Activated naive CD4-positive, alpha-beta T cell treated with anti-CD3 and anti-CD28 coated beads for 36 hours (primary cell): ENCODE data around the gene SCYL3. TPM values are rescaled to one million over a fixed set of nuclear protein-coding genes. Genes with fewer than 3 reads are reported as not detected.

Experiments used
- CTCF ChIA-PET: fragments of 350-600 bp; sonication (Branson Sonifier 250); formaldehyde crosslinking; loops from one replicate; lab custom pipeline; 2021; ENCODE audit warnings: antibody characterized with exemption; lab: Charles Lee
- DNase-seq: peaks from one replicate; pipeline ENCODE4 v3.0.0-alpha.2; 2020
- H3K27ac Mint-ChIP-seq: one replicate; pipeline ENCODE4 v1.8.0; 2021; ENCODE audit warnings: mild to moderate bottlenecking, mixed read lengths
- H3K27me3 Mint-ChIP-seq: one replicate; pipeline ENCODE4 v1.8.0; 2021; ENCODE audit warnings: low read depth, mixed read lengths
- H3K36me3 Mint-ChIP-seq: one replicate; pipeline ENCODE4 v1.8.0; 2021; ENCODE audit warnings: low read depth, mixed read lengths
- H3K4me1 Mint-ChIP-seq: one replicate; pipeline ENCODE4 v1.8.0; 2021; ENCODE audit warnings: low read depth, mixed read lengths
- H3K4me3 Mint-ChIP-seq: one replicate; pipeline ENCODE4 v1.8.0; 2021; ENCODE audit warnings: mild to moderate bottlenecking, moderate library complexity, mixed read lengths
- H3K9me3 Mint-ChIP-seq: one replicate; pipeline ENCODE4 v1.8.0; 2021; ENCODE audit warnings: mixed read lengths
- intact Hi-C: fragments of 100-400 bp; cut with micrococcal nuclease; formaldehyde crosslinking; loops from one replicate; pipeline ENCODE4 v1.15.1; 2023
- total RNA-seq, 2 experiments: library from RNA; stranded (reverse); gene quantifications; one replicate each; pipeline ENCODE4 v1.2.3, GENCODE V29; 2021

Gene SCYL3
- total RNA-seq, 2 experiments from 2014 or later, result 8.8 TPM

- Mint-ChIP-seq H3K27me3 (no peaks in the 10 kb centered on the region), H3K36me3 (peaks cover 32% of the 10 kb centered on the region), H3K4me3 (no peak overlapping the region), H3K4me1 (no peaks in the 10 kb centered on the region), H3K27ac (no peak overlapping the region), H3K9me3 (no peaks in the 10 kb centered on the region)
- intact Hi-C loops, result no loop called here
- DNase-seq, result no peak
- CTCF ChIA-PET, result no interaction called here
Observed at GRCh38 chr1:169860750-169861149, 32.9 kb downstream of the SCYL3 start.

DNA sequence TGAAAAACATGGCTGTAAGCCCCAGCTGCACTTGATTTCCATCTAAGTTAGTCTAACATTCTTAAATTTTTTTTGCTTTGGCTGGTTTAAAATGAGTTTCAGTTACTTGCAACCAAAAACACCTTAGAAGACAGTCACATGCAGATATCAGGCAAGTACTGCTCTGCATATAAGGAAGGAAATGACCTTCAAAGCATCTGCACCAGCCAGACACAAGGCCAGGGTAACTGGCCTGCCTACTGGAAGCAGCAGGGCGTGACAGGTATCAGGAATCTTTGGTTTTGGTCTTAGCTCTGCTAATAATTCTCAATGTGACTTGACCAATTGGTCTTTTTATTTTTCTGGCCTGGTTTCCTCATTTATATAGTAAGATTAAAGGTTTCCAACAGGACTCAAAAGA, 33.5 kb downstream of the SCYL3 start:
- no peak overlapping the region for H3K27ac Mint-ChIP-seq
- no peaks in the 10 kb centered on the region for H3K27me3 Mint-ChIP-seq
- intact Hi-C loops, result no loop called here
- CTCF ChIA-PET, result no interaction called here
- no peaks in the 10 kb centered on the region for H3K4me1 Mint-ChIP-seq
- H3K9me3 Mint-ChIP-seq, result no peaks in the 10 kb centered on the region
- H3K4me3 Mint-ChIP-seq, result no peak overlapping the region
- H3K36me3 Mint-ChIP-seq, result peaks cover 30% of the 10 kb centered on the region
- DNase-seq, result no peak

DNA sequence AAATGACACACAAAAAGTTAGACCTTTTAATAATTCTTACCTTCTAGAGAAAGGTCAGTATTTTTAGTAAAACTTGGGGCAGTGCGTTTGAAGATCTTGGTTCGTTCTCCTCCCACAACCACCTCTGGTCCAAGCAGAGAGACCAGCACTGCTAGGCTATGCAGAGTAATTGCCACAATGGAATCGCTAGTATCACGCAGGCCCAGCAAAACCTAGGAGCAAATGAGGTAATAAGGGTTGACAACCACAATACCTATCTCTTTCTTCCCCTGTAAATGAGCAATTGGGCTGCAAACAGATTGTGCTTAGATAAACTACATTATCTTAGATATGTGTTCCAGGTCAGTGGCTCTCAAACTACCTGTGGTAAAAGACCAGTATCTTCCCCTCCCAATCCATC, 34.7 kb downstream of the SCYL3 start:
- peaks cover 34% of the 10 kb centered on the region for H3K36me3 Mint-ChIP-seq
- CTCF ChIA-PET, result no interaction called here
- no peaks in the 10 kb centered on the region for H3K27me3 Mint-ChIP-seq
- H3K27ac Mint-ChIP-seq, result no peak overlapping the region
- intact Hi-C loops, result no loop called here
- no peaks in the 10 kb centered on the region for H3K4me1 Mint-ChIP-seq
- no peak overlapping the region for H3K4me3 Mint-ChIP-seq
- DNase-seq, result no peak
- no peaks in the 10 kb centered on the region for H3K9me3 Mint-ChIP-seq

- H3K27me3 Mint-ChIP-seq, result no peaks in the 10 kb centered on the region
- no peak overlapping the region for H3K4me3 Mint-ChIP-seq
- CTCF ChIA-PET, result no interaction called here
- intact Hi-C loops, result no loop called here
- H3K36me3 Mint-ChIP-seq, result peaks cover 36% of the 10 kb centered on the region
- no peak for DNase-seq
- H3K27ac Mint-ChIP-seq, result no peak overlapping the region
- H3K4me1 Mint-ChIP-seq, result no peaks in the 10 kb centered on the region
- H3K9me3 Mint-ChIP-seq, result no peaks in the 10 kb centered on the region
Observed at GRCh38 chr1:169858467-169858866, 35.2 kb downstream of the SCYL3 start.

DNA sequence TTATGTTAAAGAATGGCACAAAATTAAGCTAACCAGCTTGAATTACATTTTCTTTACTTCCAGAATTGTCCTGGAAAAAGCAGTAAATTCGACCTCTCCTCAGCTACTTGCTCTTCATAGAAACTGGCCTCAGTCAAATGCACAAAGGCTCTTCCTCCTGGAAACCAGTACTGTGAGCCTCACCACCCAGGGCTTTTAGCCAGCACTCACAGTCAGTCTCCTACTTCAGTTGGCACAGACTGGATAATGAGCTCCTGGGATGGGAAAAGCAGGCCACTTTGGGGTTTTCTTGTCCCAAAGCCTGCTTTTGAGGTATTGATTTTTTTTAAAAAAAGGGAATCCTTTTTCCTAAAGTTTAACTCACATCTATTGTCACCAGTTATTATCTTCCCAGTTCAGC, 40.4 kb downstream of the SCYL3 start:
- Mint-ChIP-seq H3K27me3 (no peaks in the 10 kb centered on the region), H3K9me3 (no peaks in the 10 kb centered on the region), H3K36me3 (peaks cover 65% of the 10 kb centered on the region), H3K27ac (no peak overlapping the region), H3K4me1 (no peaks in the 10 kb centered on the region), H3K4me3 (no peak overlapping the region)
- intact Hi-C loops, result no loop called here
- DNase-seq, result no peak
- CTCF ChIA-PET, result interaction anchor here (0.6 to 1.3 kb wide), 3 partner anchors 16 to 305 kb away, joined by 3 to 5 read pairs (median 3); no protein-coding TSS in a partner anchor

- H3K9me3 Mint-ChIP-seq, result peaks cover 3% of the 10 kb centered on the region
- intact Hi-C loops, result no loop called here
- no peaks in the 10 kb centered on the region for H3K27me3 Mint-ChIP-seq
- peaks cover 82% of the 10 kb centered on the region for H3K36me3 Mint-ChIP-seq
- H3K4me1 Mint-ChIP-seq, result no peaks in the 10 kb centered on the region
- H3K27ac Mint-ChIP-seq, result no peak overlapping the region
- no peak overlapping the region for H3K4me3 Mint-ChIP-seq
- DNase-seq, result no peak
- CTCF ChIA-PET, result interaction anchor here (0.6 kb wide), 1 partner anchor 371 kb away, joined by 4 read pairs; no protein-coding TSS in a partner anchor
Observed at GRCh38 chr1:169849346-169850022, 44.2 kb downstream of the SCYL3 start.

DNA sequence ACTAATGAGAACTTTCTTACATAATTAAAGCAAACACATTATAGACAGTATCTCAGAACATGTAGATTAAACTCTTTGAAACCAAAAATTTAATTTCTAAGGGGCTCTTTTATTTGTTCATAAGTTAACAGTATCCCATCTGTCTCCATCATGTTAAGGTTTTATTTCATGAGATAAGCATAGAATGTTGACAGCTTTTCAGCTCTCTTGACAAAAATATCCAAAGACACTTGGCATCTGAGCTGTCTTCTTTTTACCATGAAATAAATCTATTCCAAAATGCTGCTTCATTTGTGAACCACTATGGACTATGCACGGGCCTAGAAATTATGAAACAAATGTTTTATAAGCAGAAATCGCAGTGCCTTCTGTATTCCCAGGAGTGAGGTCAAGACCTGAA, 45.2 kb downstream of the SCYL3 start:
- CTCF ChIA-PET, result no interaction called here
- Mint-ChIP-seq H3K27ac (no peak overlapping the region), H3K27me3 (no peaks in the 10 kb centered on the region), H3K36me3 (peaks cover 82% of the 10 kb centered on the region), H3K4me1 (no peaks in the 10 kb centered on the region), H3K4me3 (no peak overlapping the region), H3K9me3 (peaks cover 3% of the 10 kb centered on the region)
- DNase-seq, result no peak
- intact Hi-C loops, result no loop called here

DNA sequence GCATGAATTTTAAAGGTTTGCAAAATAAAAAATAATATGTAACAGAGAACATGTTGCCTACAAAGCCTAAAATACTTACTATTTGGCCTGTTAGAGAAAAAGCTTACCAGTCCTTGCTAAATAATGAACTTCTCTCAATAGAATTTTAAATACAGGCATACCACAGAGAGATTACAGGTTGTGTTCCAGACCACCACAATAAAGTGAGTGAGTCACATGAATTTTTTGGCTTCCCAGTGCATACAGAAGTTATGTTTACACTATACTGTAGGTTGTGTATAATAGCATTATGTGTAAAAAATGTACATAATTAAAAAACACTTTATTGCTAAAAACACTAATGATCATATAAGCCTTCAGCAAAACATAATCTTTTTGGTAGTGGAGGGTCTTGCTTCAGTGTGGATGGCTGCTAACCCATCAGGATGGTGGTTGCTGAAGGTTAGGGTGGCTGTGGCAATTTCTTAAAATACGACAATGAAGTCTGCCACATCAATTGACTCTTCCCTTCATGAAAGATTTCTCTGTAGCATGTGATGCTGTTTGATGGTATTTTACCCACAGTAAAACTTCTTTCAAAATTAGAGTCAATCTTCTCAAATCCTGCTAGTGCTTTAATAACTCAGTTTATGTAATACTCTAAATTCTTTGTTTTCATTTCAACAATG, 48.6 kb downstream of the SCYL3 start:
- H3K9me3 Mint-ChIP-seq, result peaks cover 14% of the 10 kb centered on the region
- peaks cover 85% of the 10 kb centered on the region for H3K36me3 Mint-ChIP-seq
- CTCF ChIA-PET, result no interaction called here
- H3K27ac Mint-ChIP-seq, result no peak overlapping the region
- no peaks in the 10 kb centered on the region for H3K4me1 Mint-ChIP-seq
- no peak for DNase-seq
- H3K4me3 Mint-ChIP-seq, result no peak overlapping the region
- intact Hi-C loops, result no loop called here
- H3K27me3 Mint-ChIP-seq, result no peaks in the 10 kb centered on the region

GRCh38 chr1:169838942-169839341, 54.8 kb downstream of the SCYL3 start:
- intact Hi-C loops, result no loop called here
- CTCF ChIA-PET, result no interaction called here
- DNase-seq, result no peak
- Mint-ChIP-seq H3K27me3 (no peaks in the 10 kb centered on the region), H3K36me3 (peaks cover 65% of the 10 kb centered on the region), H3K9me3 (peaks cover 26% of the 10 kb centered on the region), H3K4me1 (no peaks in the 10 kb centered on the region), H3K27ac (no peak overlapping the region), H3K4me3 (no peak overlapping the region)

DNA sequence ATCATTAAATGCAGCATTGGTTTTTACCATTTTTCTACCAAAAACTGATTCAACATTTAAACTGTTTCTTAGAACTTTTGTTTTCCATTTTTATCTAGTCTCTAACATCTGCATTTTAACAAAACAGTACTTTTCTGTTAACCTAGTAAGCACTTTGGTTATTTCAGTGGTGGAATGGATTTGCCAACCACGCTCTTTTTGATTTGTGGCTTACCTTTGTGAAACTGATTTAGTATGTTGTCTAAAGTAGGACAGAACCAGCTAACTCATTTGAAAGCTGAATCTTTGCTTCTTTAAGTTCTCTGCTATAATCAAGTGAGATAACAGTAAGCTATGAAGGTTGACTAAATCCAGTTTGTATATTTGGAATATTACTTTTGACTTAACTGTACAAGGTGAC, 57.5 kb downstream of the SCYL3 start:
- Mint-ChIP-seq H3K4me3 (no peak overlapping the region), H3K27me3 (no peaks in the 10 kb centered on the region), H3K4me1 (no peaks in the 10 kb centered on the region), H3K27ac (no peak overlapping the region), H3K9me3 (peaks cover 23% of the 10 kb centered on the region), H3K36me3 (peaks cover 55% of the 10 kb centered on the region)
- DNase-seq, result no peak
- CTCF ChIA-PET, result interaction anchor here (0.6 to 1.1 kb wide), 2 partner anchors 14 to 28 kb away, joined by 3 read pairs; no protein-coding TSS in a partner anchor
- intact Hi-C loops, result no loop called here

- CTCF ChIA-PET, result interaction anchor here (0.6 kb wide), 1 partner anchor 14 kb away, joined by 3 read pairs; no protein-coding TSS in a partner anchor
- H3K4me1 Mint-ChIP-seq, result no peaks in the 10 kb centered on the region
- H3K4me3 Mint-ChIP-seq, result no peak overlapping the region
- DNase-seq, result no peak
- H3K27ac Mint-ChIP-seq, result no peak overlapping the region
- H3K36me3 Mint-ChIP-seq, result peaks cover 52% of the 10 kb centered on the region
- intact Hi-C loops, result no loop called here
- peaks cover 18% of the 10 kb centered on the region for H3K9me3 Mint-ChIP-seq
- H3K27me3 Mint-ChIP-seq, result no peaks in the 10 kb centered on the region
Observed at GRCh38 chr1:169835647-169836046, 58.0 kb downstream of the SCYL3 start.

DNA sequence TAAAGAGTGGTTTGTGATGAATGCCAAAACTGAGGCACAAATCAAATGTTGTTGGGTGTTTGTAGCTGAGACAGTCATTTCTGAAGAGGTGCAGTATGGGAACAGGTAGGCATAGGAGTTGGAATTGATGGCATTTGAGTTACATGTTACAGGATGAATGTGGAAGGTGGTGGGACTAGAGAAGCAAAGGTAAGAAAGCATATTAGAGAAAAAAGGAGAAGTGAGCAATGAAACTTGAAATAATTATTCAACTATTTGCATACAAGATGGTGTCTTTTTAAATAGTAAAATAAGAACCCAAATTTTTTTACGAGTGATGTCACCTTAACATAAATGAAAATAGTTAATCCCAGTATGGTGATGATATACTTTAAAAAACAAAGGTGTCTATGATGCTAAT, 58.8 kb downstream of the SCYL3 start:
- H3K4me3 Mint-ChIP-seq, result no peak overlapping the region
- no peak overlapping the region for H3K27ac Mint-ChIP-seq
- no peak for DNase-seq
- no peaks in the 10 kb centered on the region for H3K27me3 Mint-ChIP-seq
- peaks cover 13% of the 10 kb centered on the region for H3K9me3 Mint-ChIP-seq
- CTCF ChIA-PET, result no interaction called here
- H3K36me3 Mint-ChIP-seq, result peaks cover 49% of the 10 kb centered on the region
- no peaks in the 10 kb centered on the region for H3K4me1 Mint-ChIP-seq
- intact Hi-C loops, result no loop called here
